GM19035 (cell line): Measurements from ENCODE around the gene ZNF683.
A peak's percentile ranks its signal among the peaks of the same experiment; 100 is the strongest.
"Not testable (repeated sequence)": the region's sequence is repeated elsewhere in the genome, so short reads cannot be mapped to it uniquely, and the experiment has no call there.

ENCODE experiments used
- ATAC-seq: cut with Tn5 transposase; IDR thresholded peaks from one replicate; pipeline ENCODE4 v1.9.1; 2021; ENCODE audit not compliant: unreplicated experiment

ZNF683 gene

GRCh38 chr1:26385063-26385462, 12.5 kb upstream of the ZNF683 start:
- ATAC-seq: not testable (repeated sequence)

DNA sequence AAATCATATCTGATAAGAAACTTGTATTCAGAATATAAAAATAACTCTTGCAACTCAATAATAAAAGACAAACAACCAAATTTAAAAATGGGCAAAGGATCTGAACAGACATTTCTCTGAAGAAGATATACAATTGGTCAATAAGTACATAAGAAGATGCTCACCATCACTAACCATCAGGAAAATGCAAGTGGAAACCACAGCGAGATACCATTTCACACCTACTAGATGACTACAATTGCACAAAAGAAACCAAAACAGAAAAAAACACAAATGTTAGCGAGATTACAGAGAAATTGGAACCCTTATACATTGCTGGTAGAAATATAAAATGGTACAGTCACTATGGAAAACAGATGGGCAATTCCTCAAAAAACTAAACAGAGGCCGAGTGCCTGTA, 11.5 kb upstream of the ZNF683 start:
- no peak for ATAC-seq

DNA sequence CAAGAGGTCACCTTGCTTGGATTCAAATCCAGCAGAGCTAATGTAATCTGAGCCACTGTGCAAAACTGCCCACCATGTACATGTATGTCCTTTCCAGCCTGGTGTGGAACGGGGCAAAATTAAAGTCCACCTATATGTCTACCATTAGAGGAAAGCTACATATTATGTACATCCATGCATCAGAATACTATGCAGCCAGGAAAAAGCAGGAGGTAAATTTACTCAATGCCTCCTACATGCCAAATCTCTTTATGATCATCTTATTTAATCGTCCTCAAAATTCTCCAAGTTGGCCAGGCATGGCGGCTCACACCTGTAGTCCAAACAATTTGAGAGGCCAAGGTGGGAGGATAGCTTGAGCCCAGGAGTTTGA, 6.3 kb upstream of the ZNF683 start:
- ATAC-seq: no peak

DNA sequence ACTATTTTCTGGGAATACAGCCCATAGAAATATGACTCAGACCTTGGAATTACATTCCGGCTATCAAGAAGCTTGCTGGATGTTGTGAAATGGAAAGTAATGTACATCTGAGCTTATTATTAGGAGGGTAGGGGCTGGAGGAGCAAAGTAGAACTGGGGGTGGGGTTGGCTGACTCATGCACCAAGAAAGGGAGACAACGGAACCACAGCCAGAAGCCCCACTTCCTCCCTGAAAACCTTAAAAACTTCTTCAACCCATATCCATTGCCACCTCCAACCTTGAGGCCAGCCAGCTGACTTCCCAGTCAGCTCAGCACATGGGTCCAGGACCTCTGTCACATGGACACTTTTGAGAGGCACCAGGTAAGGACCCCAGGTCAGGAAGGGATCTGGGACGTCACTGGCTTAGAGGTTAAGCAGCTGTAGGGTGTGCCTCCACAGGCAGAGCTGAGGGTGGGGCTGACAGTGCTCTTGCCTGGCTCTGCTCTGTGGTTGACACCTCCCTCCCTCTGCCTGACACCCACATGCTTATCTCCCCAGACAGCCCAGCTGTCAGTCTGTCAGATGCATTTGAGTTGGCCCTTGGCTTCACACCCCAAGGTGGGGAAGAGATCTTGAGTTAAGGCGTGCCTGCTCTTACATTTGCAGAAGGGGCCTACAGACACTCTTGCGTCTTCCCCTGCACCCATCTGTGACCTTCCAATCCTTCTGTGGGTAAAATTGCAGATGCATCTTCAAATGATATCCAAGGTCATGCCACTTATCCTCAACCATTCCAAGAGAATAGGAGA, 5.7 kb upstream of the ZNF683 start:
- peak; percentile 90 for ATAC-seq

GRCh38 chr1:26376050-26376449, 3.5 kb upstream of the ZNF683 start:
- ATAC-seq: no peak

- ATAC-seq: no peak
Measured at GRCh38 chr1:26375081-26375480, 2.5 kb upstream of the ZNF683 start.

GRCh38 chr1:26374361-26374760, 1.8 kb upstream of the ZNF683 start:
- ATAC-seq: not testable (repeated sequence)

DNA sequence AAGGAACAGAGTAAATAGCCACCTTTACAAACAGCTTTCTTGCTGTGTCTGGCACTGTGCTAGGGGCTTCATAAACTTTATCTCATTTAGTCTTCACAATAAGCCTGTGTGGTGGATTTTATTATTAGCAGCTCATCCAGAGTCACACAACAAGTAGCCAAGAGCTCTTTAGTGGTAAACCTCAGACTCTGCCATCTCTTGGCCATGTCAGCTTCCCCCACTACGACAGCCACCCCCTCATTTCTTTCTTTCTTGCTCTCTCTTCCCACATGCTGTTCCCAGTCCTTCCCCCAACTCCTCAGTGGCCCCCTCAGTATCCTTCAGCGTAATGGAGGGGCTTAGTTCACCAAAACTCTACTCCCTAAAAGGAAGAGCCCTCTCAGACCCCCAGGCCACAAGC, 1.2 kb upstream of the ZNF683 start:
- no peak for ATAC-seq

DNA sequence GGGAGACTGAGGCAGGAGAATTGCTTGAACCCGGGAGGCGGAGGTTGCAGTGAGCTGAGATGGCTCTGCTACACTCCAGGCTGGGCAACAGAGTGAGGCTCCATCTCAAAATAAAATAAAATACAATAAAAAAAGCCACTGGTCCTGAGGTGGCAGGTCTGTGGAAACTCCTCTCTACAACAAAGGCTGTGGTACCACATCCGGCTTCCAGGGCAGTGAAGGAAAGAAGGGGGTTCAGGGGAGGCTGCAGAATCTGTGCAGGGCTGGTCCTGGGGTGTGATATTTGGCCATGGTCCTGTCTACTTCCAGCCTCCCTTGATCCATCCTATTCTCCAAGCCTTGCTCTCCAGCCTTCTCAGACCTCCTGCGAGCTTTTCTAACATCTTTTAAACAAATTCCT, 731 bp upstream of the ZNF683 start:
- ATAC-seq: no peak

- no peak for ATAC-seq
Measured at GRCh38 chr1:26372039-26372438, 511 bp downstream of the ZNF683 start.

GRCh38 chr1:26370591-26371382, 1.8 kb downstream of the ZNF683 start:
- ATAC-seq: no peak

DNA sequence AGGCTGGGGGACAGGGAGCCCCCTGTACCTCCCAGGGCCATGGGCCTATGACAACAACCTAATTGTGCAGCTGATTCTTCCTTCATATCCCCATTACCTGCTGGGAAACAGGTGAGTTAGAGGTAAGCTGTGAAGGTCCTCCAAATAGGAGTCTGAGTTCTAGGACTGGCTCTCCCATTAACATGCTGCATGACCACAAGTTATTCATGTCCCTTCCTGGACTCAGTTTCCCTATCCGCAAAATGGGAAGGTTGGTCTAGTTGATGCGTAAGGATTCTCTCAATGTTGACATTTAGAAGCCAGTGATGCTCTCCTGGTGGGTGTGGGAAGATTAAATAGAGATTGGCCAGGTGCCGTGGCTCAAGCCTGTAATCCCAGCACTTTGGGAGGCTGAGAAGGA, 4.1 kb downstream of the ZNF683 start:
- no peak for ATAC-seq

DNA sequence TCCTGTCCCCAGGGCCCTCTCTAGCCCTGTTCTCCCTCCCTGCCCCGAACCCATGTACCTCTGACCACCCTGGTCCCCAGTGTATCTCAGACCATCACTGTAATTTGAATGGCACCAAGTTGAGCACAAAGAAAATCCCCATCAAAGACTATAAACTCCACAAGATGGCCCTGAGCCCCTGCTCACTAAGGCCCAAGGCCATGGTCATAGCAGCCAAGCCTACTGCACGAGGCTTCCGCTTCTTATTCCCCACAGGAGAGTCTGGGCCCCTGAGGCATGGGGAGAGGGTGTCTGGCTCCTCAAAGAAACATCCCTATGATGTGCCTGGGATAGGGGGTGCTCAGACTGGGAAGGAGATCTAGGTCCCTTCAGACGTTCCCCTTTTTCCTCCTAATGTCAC, 4.5 kb downstream of the ZNF683 start:
- no peak for ATAC-seq

DNA sequence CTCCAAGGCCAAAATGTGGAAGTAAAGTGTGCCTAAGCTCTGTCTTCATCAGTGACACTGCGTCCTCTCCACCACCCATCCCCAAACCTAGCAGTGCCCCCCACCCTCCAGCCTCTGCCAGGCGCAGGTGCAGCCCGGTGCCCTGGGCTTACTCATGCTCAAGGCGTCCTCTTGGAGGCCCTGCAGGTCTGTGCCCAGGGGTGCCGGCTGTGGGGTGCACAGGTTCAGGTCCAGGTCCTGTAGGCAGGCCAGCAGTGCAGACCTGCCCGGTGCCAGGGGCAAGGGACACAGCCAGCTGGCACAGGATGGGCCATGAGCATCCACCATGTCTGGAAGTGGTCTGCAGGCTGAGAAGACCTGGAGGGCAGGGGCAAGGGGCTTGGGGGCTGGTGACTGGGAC, 5.1 kb downstream of the ZNF683 start:
- no peak for ATAC-seq

- ATAC-seq: no peak
Measured at GRCh38 chr1:26364956-26365355, 7.6 kb downstream of the ZNF683 start.

- peak; percentile 50 for ATAC-seq
Measured at GRCh38 chr1:26363549-26364448, 8.8 kb downstream of the ZNF683 start.

DNA sequence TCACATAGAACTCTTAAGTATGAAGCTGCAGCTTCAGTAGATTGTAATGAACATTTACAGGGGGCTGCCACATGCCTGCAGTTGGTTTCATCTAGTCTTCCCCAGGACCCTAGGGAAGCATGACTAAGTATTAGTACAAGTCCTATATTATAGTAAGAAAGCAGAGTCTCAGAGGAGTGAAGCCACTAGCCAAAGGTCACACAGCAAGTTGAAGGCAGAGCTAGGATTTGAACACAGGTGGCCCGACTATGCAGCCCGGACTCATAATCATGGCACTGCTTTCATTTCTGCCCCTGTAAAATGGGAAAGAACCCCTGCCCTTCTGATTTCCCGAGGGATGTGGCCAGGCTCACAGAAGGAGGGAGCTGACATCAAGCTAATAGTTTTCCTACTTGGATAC, 10.2 kb downstream of the ZNF683 start:
- ATAC-seq: no peak

- no peak for ATAC-seq
Measured at GRCh38 chr1:26361605-26362122, 10.9 kb downstream of the ZNF683 start.

GRCh38 chr1:26360807-26361604, 11.5 kb downstream of the ZNF683 start:
- no peak for ATAC-seq
